Activated T-helper 1 cell treated with anti-CD3 and anti-CD28 coated beads, Interleukin-12 subunit alpha, Interleukin-12 subunit beta, Interleukin-2, Interleukin-4 antibody, amounts not matched to agents 30 ng/mL and 10 ng/mL and 1 ng/mL, durations not matched to agents 14 hours and 24 hours and 36 hours (primary cell): Measurements from ENCODE around the gene ZIC5. TPM values are rescaled to one million over a fixed set of nuclear protein-coding genes. Genes with fewer than 3 reads are reported as not detected.
A peak's percentile ranks its signal among the peaks of the same experiment; 100 is the strongest.

Source experiments
- DNase-seq: peaks from one replicate; pipeline ENCODE4 v3.0.0; 2021; ENCODE audit warnings: low spot score
- H3K27ac Mint-ChIP-seq: one replicate; pipeline ENCODE4 v1.8.0; 2021; ENCODE audit warnings: mild to moderate bottlenecking, mixed read lengths
- H3K27me3 Mint-ChIP-seq: one replicate; pipeline ENCODE4 v1.8.0; 2022; ENCODE audit warnings: mild to moderate bottlenecking, moderate library complexity, mixed read lengths; ENCODE audit not compliant: insufficient read depth
- H3K36me3 Mint-ChIP-seq: one replicate; pipeline ENCODE4 v1.8.0; 2021; ENCODE audit warnings: low read depth, mixed read lengths
- H3K4me1 Mint-ChIP-seq: one replicate; pipeline ENCODE4 v1.8.0; 2021; ENCODE audit warnings: low read depth, mixed read lengths
- H3K4me3 Mint-ChIP-seq: one replicate; pipeline ENCODE4 v1.8.0; 2021; ENCODE audit warnings: mild to moderate bottlenecking, moderate library complexity, mixed read lengths
- H3K9me3 Mint-ChIP-seq: one replicate; pipeline ENCODE4 v1.8.0; 2021; ENCODE audit warnings: mixed read lengths
- intact Hi-C: fragments of 100-400 bp; cut with micrococcal nuclease; formaldehyde crosslinking; loops from one replicate; pipeline ENCODE4 v1.15.1; 2024
- total RNA-seq: library from RNA; stranded (reverse); gene quantifications from 2 replicates; pipeline ENCODE4 v1.2.3, GENCODE V29; 2022

The ZIC5 gene
- total RNA-seq, 1 donor from 2014 or later, result not detected

DNA sequence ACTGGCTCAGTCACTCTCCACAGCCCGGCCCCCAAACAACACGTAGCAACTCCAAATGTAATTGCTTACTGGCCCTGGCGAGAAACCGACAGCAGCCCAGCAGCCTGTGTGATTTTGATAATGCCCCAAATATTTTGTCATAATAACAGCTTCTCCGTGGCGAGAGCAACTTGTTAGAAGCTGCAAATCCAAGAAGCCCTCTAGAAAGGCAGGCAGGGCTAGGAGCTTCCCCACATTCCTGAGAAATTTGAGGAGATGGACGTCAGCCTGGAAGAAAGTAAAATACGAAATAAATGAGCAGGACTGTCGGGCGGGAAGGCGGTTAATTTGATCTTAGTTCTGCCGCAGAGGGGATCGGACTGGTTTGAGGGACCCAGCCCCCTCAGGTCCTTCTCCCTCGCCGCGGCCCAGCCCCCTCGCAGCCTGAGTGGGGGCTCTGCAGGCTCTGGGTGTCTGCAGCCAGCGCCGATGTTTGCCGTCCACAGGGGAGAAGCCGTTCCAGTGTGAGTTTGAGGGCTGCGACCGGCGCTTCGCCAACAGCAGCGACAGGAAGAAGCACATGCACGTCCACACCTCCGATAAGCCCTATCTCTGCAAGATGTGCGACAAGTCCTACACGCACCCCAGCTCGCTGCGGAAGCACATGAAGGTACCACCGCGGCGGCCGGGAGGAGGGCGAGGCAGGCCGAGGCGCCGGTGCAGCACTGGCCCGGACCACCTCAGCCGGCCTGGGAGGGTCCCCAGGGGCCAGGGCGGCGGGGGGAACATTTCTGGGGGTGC lies 13.1 kb upstream of the ZIC5 start:
- Mint-ChIP-seq H3K27me3 (peaks cover 60% of the 10 kb centered on the region), H3K4me1 (peaks cover 10% of the 10 kb centered on the region), H3K4me3 (no peak overlapping the region), H3K27ac (peak overlapping the region; percentile 67), H3K9me3 (no peaks in the 10 kb centered on the region), H3K36me3 (no peaks in the 10 kb centered on the region)
- DNase-seq, result no peak
- intact Hi-C loops, result loop anchor here (2.0 kb wide), 1 partner anchor 24 kb away; no protein-coding TSS in a partner anchor

DNA sequence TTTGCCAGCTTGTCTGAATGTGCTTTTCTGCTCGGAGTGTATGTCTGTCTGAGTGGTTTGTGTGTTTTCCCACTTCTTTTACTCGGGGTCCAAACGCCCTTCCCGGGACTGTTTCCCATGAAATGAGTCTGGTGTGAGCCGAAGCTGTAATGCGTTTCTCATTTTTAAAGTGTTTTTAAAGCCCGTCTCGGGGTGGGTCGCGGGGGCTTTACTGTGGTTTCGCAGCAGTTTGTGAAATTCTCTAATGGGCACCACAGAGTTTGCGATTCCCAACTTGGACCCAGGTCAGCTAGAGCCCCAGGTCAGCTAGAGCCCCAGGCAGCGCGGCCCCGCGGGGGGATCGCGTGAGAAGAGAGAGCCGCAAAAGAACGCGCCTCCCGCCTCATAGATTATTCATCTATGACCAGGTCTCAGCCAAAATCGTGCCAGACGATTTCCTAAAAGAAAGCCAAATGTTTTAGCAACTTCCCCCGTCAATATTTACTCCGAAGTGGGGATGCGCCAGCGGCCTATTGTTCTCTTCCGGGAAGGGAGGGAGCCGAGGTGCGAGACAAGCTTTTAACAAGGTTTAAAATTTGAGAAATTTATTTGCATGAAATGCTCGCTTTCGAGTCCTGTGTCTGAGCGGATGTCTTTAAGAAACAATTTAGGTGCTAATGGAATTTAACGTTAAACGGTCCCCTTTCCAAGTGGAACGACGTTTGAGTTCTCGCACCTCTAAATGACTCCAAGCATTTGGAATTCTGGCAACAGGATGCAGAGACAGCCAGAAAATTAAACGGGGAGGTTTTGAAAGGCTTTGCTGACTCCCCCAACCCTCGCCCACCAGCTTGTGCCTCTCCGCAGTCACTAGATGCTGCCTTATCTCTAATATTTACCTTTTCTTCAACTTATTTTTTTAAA lies 12.2 kb upstream of the ZIC5 start:
- no peaks in the 10 kb centered on the region for H3K9me3 Mint-ChIP-seq
- H3K36me3 Mint-ChIP-seq, result no peaks in the 10 kb centered on the region
- no peak for DNase-seq
- peaks cover 59% of the 10 kb centered on the region for H3K27me3 Mint-ChIP-seq
- intact Hi-C loops, result loop anchor here (2.0 kb wide), 1 partner anchor 23 kb away; no protein-coding TSS in a partner anchor
- peak overlapping the region; percentile 73 for H3K27ac Mint-ChIP-seq
- H3K4me1 Mint-ChIP-seq, result peaks cover 13% of the 10 kb centered on the region
- H3K4me3 Mint-ChIP-seq, result peak overlapping the region; percentile 51

DNA sequence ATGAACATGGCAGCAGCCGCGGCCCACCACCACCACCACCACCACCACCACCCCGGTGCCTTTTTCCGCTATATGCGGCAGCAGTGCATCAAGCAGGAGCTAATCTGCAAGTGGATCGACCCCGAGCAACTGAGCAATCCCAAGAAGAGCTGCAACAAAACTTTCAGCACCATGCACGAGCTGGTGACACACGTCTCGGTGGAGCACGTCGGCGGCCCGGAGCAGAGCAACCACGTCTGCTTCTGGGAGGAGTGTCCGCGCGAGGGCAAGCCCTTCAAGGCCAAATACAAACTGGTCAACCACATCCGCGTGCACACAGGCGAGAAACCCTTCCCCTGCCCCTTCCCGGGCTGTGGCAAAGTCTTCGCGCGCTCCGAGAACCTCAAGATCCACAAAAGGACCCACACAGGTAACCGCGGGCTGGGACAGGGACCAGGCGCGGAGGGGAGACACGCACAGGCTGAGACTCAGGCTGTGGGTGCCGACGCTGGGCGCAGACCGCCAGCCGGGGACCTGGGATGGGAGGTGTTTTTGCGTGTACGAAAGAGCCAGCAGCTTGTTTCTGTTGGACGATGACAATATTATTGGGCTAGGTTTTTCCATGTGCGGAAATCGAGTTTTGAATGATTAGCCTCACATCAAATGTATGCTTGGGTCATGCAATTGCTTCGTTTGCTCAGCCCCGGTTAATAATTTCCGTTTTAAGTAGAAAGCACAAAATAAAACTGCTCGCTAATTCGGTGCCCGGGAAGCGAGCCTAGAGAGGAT lies 11.3 kb upstream of the ZIC5 start:
- peaks cover 16% of the 10 kb centered on the region for H3K4me1 Mint-ChIP-seq
- peak overlapping the region; percentile 51 for H3K4me3 Mint-ChIP-seq
- peaks cover 59% of the 10 kb centered on the region for H3K27me3 Mint-ChIP-seq
- H3K36me3 Mint-ChIP-seq, result no peaks in the 10 kb centered on the region
- peak overlapping the region; percentile 73 for H3K27ac Mint-ChIP-seq
- intact Hi-C loops, result no loop called here
- no peak for DNase-seq
- H3K9me3 Mint-ChIP-seq, result no peaks in the 10 kb centered on the region

DNA sequence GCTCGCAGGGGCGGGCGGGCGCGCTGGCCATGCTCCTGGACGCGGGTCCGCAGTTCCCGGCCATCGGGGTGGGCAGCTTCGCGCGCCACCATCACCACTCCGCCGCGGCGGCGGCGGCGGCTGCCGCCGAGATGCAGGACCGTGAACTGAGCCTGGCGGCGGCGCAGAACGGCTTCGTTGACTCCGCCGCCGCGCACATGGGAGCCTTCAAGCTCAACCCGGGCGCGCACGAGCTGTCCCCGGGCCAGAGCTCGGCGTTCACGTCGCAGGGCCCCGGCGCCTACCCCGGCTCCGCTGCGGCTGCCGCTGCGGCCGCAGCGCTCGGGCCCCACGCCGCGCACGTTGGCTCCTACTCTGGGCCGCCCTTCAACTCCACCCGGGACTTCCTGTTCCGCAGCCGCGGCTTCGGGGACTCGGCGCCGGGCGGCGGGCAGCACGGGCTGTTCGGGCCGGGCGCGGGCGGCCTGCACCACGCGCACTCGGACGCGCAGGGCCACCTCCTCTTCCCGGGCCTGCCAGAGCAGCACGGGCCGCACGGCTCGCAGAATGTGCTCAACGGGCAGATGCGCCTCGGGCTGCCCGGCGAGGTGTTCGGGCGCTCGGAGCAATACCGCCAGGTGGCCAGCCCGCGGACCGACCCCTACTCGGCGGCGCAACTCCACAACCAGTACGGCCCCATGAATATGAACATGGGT lies 10.6 kb upstream of the ZIC5 start:
- H3K27me3 Mint-ChIP-seq, result peaks cover 59% of the 10 kb centered on the region
- DNase-seq, result no peak
- peak overlapping the region; percentile 51 for H3K4me3 Mint-ChIP-seq

DNA sequence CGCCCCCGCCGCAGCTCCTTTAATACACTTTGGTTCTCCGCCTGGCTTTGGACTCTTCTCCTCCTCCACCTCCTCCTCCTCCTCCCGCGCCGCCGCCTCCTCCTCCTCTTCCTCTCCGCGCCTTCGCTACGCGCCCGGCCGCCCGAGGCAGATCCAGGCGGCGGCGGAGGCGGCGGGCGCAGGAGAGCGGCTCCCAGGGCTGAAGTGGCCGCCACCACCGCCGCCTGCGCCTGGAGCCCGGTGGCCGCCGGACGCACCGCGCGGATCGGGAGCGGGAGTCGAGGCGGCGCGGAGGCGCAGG lies 10.1 kb upstream of the ZIC5 start, which contains the start of gene ZIC2:
Gene ZIC2, plus strand, starts transcription at position 50 of the 301 bp plus-strand sequence. CDS start 281 bp downstream, outside the sequence.
- no peaks in the 10 kb centered on the region for H3K36me3 Mint-ChIP-seq
- intact Hi-C loops, result no loop called here
- H3K27ac Mint-ChIP-seq, result peak within 1 kb of the TSS; percentile 73
- DNase-seq, result no peak
- H3K4me3 Mint-ChIP-seq, result peak within 1 kb of the TSS; percentile 61
- H3K27me3 Mint-ChIP-seq, result peaks cover 59% of the 10 kb centered on the region
- H3K4me1 Mint-ChIP-seq, result peaks cover 16% of the 10 kb centered on the region
- no peaks in the 10 kb centered on the region for H3K9me3 Mint-ChIP-seq

More for the DNA sequence above, 10.6 kb upstream of the ZIC5 start:
- peaks cover 16% of the 10 kb centered on the region for H3K4me1 Mint-ChIP-seq
- no peaks in the 10 kb centered on the region for H3K36me3 Mint-ChIP-seq
- intact Hi-C loops, result no loop called here
- H3K27ac Mint-ChIP-seq, result no peak overlapping the region
- H3K9me3 Mint-ChIP-seq, result no peaks in the 10 kb centered on the region

DNA sequence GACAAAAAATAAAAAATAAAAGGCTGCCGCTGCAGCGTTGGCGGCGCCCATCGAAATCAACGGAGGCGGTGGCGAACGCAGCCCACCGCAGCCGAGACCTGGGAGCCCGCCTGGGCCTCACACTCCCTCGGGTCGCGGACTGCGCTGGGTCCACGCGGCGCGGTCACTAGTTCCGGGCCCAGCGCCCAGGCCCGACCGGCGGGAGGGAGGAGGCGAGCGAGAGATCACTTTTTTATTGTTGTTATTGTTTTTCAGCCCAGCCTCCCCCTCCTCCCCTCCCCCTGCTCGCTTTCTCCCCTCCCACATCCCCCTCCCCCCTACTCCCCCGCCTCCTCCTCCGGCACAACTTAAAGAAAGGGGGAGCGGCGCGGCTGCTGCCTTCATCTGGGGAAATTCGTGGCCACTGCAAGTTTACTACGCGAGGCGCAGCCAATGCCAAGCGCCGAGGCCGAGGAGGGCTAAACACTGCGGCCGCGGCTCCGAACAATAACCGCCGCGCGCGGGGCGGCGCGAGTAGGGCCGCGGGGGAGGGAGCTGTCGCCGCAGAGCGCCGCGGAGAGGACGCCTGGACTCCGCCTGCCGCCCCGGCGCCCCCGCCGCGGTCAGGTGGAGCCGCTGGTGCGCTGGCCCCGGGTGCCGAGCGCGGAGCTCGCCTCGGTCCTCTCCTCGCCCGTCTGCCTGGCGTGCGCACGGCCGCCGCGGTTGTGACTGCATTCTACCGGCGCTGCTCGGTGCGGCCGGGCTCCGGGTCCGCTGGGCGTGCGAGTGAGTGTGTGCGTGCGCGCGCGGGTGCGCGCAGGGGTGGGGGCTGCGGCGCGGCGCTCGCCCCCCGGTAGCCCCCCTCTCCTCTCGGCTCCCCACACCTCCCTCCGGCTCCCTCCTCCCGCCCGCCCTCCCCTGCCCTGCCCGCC lies 9.5 kb upstream of the ZIC5 start:
- Mint-ChIP-seq H3K36me3 (no peaks in the 10 kb centered on the region), H3K4me3 (peak overlapping the region; percentile 61), H3K27ac (no peak overlapping the region), H3K4me1 (peaks cover 16% of the 10 kb centered on the region), H3K9me3 (peaks cover under 1% of the 10 kb centered on the region), H3K27me3 (peaks cover 60% of the 10 kb centered on the region)
- intact Hi-C loops, result no loop called here
- DNase-seq, result no peak

DNA sequence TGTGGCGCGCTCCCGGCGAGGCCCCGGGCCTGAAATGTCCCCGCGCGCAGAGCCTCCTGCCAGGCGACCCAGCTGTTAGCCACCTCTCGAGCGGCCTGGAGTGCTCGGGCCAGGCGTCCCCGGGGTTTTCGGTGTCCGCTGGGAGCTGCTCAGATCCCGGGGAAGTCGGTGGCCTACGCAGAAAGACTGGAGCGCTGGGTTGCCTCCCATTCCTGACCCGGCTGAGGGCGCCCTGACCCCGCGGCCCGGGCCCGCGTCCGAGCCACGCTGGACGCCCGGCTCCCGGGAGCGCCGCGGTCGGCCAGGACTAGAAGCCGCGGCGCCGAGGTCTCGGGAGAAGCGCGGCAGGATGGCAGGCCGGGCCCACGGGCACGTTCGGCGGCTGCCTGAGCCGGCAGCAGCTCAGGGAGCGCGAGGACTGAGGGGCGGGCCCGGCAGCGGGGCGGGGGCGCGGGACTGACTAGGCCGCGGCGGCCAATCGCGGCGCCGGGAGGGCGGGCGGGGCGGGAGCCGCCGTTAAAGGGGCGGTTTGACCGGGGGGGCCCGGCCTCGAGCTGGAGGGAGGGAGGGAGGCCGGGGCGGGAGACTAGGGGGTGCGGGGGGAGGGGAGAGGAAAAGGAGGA lies 8.7 kb upstream of the ZIC5 start:
- DNase-seq, result peak; percentile 49
- H3K27me3 Mint-ChIP-seq, result peaks cover 65% of the 10 kb centered on the region
- peaks cover 16% of the 10 kb centered on the region for H3K4me1 Mint-ChIP-seq
- no peak overlapping the region for H3K4me3 Mint-ChIP-seq
- intact Hi-C loops, result no loop called here
- H3K9me3 Mint-ChIP-seq, result peaks cover 4% of the 10 kb centered on the region
- no peak overlapping the region for H3K27ac Mint-ChIP-seq
- no peaks in the 10 kb centered on the region for H3K36me3 Mint-ChIP-seq

DNA sequence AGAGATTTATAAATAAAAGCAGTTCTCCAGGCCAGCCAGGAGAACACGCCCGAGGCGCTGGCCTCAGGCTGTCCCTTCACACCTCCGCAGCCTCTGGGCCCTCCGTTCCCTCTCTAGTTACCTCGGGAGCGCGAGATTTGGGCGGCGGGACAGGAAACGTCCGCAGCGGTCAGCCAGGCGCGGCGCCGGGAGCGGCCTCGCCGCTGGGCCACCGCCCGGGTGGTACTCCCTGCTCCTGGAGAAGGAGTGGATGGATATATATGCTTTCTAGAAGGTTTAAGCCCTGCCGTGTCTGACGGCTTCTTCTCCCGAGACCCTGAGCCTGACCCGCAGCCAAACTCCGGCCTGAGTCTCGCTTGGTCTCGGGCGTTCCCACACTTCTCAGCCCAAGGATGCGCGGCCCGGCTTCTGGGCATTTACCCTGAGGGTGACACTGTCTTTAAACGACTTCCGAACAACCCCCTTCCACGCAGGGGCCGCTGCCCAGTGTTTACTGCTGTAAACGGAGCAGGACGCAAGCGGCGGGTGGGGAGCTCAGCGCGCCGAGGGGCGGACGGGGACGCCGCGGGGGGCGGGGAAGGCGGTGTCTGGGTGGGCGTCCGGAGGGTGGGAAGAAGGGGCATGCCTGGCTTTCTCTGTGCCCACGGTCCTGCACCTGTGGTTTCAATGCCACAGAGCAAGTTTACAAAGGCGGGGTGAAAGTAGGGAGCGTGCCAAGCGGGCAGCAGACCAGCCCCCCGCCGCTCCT lies 8.1 kb upstream of the ZIC5 start:
- DNase-seq, result no peak
- Mint-ChIP-seq H3K9me3 (peaks cover 4% of the 10 kb centered on the region), H3K36me3 (no peaks in the 10 kb centered on the region), H3K27me3 (peaks cover 67% of the 10 kb centered on the region), H3K4me3 (no peak overlapping the region), H3K4me1 (peaks cover 16% of the 10 kb centered on the region), H3K27ac (no peak overlapping the region)
- intact Hi-C loops, result loop anchor here (5.0 kb wide), 1 partner anchor 322 kb away; no protein-coding TSS in a partner anchor

DNA sequence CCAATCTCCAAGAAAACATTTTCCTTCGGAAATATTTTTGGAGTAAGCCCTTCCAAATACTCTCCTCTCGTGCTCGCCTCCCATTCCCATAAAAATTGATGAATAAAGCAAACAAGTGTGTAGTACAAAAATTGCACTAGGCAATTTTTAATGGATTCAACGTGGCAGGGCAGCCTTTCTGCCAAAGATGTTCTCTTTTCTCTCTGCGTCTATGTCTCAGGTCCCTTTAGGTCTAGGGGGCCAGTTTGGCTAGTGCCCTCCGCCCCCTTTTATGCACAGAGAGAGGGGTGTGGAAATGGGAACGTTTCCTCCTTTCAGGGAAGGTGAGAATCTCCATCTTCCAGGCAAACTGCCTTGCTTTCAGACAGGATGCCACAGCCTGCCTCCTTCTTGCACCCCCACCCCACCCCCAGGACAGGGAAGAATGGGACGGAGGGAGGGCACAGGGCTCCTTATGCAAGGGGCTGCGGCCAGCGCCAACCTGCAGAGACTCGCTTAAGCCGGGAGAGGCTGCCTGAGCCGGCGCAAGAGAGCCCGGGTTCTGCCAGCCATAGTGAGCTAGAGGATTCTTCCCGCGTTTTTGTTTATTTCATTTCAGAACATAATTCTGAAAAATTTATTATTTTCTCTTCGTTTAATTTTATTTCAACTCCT lies 7.4 kb upstream of the ZIC5 start:
- peak overlapping the region; percentile 44 for H3K27ac Mint-ChIP-seq
- no peaks in the 10 kb centered on the region for H3K36me3 Mint-ChIP-seq
- H3K4me3 Mint-ChIP-seq, result no peak overlapping the region

More for the DNA sequence above, 7.4 kb upstream of the ZIC5 start:
- H3K4me1 Mint-ChIP-seq, result peaks cover 16% of the 10 kb centered on the region
- peaks cover 68% of the 10 kb centered on the region for H3K27me3 Mint-ChIP-seq
- peaks cover 4% of the 10 kb centered on the region for H3K9me3 Mint-ChIP-seq
- DNase-seq, result no peak
- intact Hi-C loops, result loop anchor here (5.0 kb wide), 1 partner anchor 322 kb away; no protein-coding TSS in a partner anchor
